Suprapubic skin (tissue), 3 donors: ENCODE data around the gene LRPAP1.
"Not testable (repeated sequence)": the region's sequence is repeated elsewhere in the genome, so short reads cannot be mapped to it uniquely, and the experiment has no call there.

Experiments
- POLR2A ChIP-seq, 2 donors: fragments of 450-650 bp; IDR thresholded peaks; one replicate each; pipeline ENCODE4 v1.6.1; 2017; ENCODE audit warnings: antibody characterized with exemption in 2 of 2, mild to moderate bottlenecking in 2 of 2, moderate library complexity in 2 of 2
- TF ChIP-seq, protein P1 (sequence below), 2 donors: fragments of 200-600 bp in 1 of 2; fragments of 450-650 bp in 1 of 2; sonication (generic) in 1 of 2; IDR thresholded peaks; one replicate each; pipeline ENCODE4 v1.5.1; 2016 to 2019; ENCODE audit warnings: antibody characterized with exemption in 2 of 2, mild to moderate bottlenecking in 1 of 2, moderate library complexity in 1 of 2

DNA sequence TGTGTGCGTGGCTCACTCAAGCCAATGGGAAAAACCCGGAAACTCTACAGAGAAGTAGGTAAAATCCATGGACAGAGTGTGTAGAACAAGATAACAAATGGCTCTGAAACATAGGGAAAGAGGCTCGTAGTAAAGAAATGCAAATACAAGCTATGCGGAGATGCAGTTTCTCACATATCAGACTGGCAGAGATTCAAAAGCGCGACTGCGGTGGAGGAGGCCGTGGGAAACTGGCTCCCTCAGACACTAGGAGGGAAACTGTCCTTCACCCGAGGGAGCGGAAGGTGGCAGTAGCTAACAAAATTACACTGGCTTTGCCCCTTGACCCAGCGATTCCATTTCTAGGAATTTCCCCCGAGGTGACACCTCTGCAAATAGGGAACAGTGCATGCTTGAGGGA, 34.1 kb upstream of the LRPAP1 start:
- TF ChIP-seq POLR2A (IDR thresholded peaks at IDR 0.05), result not testable (repeated sequence)
- TF ChIP-seq, protein P1, sequence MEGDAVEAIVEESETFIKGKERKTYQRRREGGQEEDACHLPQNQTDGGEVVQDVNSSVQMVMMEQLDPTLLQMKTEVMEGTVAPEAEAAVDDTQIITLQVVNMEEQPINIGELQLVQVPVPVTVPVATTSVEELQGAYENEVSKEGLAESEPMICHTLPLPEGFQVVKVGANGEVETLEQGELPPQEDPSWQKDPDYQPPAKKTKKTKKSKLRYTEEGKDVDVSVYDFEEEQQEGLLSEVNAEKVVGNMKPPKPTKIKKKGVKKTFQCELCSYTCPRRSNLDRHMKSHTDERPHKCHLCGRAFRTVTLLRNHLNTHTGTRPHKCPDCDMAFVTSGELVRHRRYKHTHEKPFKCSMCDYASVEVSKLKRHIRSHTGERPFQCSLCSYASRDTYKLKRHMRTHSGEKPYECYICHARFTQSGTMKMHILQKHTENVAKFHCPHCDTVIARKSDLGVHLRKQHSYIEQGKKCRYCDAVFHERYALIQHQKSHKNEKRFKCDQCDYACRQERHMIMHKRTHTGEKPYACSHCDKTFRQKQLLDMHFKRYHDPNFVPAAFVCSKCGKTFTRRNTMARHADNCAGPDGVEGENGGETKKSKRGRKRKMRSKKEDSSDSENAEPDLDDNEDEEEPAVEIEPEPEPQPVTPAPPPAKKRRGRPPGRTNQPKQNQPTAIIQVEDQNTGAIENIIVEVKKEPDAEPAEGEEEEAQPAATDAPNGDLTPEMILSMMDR (IDR thresholded peaks at IDR 0.05), result not testable (repeated sequence)
